Activated CD4-positive, CD25-positive, alpha-beta regulatory T cell treated with anti-CD3 and anti-CD28 coated beads, Interleukin-2, amount 50 U/mL, for 24 hours (primary cell): ENCODE measurements around the gene CABLES1.
A peak's percentile ranks its signal among the peaks of the same experiment; 100 is the strongest.
"Not testable (repeated sequence)": the region's sequence is repeated elsewhere in the genome, so short reads cannot be mapped to it uniquely, and the experiment has no call there.

Experiments
- ATAC-seq, 2 donors: fragments of 150-1000 bp; cut with Tn5 transposase; one replicate each; pipeline ENCODE4 v1.10.0; 2021; ENCODE audit warnings: mild to moderate bottlenecking in 1 of 2, moderate library complexity in 1 of 2

Gene CABLES1

DNA sequence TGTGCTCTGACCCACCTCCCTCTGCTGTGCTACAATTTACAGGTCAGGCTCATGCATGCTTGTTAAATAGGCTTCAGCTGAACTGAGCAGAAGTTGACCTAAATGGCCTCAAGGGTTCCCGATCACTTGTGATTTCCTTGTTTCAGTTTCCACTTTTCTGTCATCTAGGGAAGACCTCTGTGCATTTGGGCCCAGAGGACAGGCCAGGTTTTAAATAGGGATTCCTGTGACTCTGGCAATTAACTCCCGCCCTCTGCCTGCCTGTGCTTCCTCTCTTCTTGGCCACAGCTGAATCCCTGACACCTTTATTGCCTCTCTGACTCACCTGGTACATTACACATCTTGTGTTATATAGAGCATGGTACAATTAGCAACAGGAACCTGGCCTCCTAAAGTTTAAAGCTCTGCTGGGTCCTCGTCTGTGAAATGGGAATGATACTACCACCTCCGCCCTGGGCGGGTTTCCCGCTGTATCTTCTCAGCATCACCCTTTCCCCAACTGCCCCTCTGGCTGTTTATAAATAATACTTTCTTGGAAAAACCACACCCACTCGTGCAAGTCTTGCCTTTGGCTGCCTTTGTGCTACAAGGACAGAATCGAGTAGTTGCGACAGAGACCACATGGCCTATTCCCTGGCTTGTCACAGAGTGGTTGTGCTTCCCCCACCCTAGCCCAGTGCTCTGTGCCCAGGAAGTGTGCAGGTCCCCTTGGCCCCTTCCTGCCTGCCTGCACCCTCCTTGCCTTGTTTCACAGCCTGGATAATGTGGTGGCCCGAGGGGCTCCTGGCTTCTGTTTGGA, 7.9 kb downstream of the CABLES1 start:
- peak in 1 of 2 donors; percentile 46 for ATAC-seq

DNA sequence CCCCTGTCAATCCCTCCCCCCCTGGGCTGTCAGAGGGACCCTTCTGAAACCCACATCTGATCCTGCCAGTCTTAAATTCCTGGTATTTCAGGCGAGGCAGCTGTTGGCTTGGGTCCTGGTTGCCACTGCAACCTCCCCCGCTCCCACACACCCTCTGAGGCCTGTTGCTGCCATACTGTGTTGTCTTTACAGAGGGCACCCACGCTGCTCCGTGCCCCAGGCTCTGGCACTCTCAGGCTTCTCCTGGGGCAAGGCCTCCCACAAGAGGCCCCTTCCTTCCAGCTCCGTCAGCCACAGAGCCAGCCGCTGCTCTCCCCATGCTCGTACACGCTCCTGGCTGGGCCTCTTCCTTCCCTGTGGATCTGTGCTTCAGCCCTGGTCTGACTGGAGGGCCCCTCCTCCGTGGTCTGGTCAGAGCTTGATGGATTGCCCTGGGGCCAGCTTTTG, 8.6 kb downstream of the CABLES1 start:
- no peak for ATAC-seq

DNA sequence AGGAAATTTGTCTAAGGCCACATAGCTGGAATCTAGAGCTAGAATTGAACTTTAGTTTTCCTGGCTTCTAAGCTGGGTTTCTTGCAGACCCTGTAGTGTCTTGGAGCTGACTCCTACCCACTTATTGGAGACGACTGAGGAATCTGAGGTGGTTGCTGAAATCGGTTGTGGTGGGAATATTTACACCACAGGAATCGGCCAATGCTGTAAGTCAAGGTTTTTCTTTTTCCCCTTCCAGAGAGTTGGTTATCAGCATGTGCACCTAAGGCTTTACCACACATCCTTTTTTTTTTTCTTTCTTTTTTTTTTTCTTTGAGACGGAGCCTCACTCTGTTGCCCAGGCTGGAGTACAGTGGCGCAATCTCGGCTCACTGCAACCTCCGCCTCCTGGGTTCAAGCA, 9.4 kb downstream of the CABLES1 start:
- no peak for ATAC-seq

DNA sequence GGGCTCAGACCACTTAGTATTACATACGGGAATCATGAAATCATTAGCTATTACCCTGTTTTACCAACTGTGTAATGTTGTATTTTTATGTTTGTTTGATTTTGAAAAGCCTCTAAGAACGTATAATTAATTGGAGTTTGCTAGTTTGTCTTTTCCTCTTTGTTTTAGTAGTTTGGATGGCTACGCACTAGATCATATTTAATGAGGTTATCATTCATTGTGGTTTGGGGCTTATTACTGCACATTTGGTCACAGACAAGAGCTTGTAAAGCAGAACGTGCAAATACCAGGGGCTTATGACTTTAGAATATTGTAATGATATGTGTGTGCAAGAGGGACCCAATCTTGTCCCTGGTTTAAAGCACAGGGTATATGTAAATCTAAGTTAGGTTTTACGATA, 10.3 kb downstream of the CABLES1 start:
- ATAC-seq = no peak

DNA sequence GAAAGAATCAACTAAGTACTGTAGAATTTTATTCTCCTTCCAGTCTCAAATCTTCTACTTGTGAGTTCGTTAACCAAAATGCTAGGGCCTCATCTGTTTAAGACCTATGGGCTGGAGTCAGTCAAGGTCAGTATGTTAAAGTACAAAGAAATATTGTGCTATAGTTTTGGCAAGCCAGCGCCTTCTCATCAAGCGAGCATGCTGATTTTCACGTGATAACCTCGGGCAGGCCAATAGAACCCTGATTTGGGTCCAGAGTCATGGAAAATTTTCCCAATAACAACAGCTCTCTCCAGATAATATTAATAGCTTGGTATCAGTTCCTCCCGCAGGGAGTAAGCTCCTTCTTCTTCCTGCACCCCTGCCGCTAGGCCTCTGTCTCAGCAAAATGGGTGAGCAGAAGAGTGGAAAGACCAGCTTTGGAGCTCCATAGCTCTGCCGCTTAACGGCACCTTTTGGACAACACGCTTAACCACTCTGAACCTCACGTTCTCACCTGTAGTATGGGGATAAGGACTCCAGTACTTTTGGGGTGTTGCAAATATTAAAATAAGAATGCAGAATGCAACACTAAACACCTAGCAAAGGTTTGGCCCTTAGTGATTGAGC, 11.7 kb downstream of the CABLES1 start:
- ATAC-seq = no peak

DNA sequence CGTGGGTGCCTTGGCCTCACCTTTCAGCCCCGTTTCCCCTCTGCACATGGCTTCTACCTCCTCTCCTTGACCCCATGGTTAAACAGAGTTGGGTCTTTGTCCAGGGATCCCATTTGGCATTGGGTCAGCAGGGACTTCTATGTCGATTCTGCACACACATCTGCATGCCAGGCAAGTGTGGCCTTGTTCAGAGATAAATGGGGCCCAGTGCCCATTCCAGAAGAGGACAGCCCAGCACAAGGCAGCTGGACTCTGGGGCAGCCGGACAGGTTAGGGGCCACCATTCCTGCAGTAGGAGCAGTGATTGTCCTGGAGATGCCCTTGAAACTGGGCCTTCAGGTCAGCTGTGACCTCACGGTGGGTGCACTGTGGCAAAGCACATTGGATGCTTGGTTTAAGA, 13.1 kb downstream of the CABLES1 start:
- ATAC-seq = no peak

DNA sequence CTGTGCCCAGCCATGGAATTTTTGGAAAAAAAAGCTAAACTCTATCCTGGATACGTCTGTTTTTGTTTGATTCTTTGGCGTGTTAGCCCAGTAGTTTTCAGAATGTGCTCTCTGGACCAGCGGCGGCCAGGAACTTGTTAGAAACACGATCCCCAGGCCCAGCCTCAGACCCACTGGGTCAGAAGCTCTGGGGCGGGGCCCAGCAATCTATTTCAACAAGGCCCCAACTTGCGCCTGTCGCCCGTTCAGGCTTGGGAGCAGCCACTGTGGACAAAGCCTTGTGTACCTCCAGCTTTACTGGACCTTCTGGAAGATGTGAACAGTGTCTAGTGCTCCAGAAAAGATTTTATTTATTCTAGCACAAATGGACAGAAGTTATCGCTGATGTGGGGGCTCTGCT, 14.3 kb downstream of the CABLES1 start:
- ATAC-seq = no peak

DNA sequence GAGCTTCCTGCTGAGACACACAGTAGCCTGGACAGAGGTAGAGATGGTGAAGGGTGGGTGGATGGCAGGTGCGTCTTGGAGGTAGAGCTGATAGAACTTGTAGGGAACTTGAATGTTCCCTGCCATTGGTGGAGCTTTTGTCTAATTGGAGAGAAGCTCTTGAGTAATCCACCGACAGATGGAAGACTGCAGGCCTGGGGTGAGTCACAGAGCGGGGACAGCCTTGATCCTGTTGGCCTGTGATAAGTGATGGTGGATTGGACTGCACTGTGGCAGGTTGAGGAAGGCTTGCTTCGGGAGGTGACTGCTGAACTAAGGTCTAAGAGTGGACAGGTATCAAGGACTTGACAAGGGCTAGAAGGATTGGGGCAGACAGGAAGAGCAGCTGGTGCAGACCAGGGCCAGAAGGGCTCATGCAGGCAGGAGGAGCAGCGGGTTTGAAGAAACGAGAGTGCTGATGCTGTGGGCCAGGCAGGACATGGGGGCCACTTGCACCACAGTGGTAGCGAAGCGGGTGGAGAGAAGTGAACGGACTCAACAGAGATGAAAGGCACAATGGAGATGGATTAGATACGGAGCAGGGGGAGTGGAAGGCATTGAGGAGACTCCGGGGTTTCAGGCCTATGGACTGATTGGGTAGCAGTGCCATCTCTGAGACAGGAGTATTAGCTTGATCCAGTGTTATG, 16.3 kb downstream of the CABLES1 start:
- no peak for ATAC-seq

DNA sequence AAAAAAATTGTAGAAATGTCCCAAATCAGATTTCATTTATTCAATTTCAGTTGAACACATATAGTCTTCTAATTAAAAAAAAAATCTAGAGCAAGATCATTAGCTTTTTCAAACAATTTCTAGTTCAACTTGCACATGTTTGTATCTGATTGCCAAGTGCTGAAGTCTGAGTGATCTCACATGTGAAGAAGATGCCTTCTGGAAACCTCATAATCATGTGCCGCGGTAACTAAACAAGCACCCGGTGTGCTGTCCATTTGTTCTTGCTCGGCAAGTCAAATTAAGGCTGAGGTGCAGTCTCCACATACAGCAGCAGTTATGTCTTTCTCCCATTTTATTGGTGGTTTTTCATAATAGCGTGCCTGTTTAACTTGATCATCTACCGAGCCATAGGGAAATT, 18.7 kb downstream of the CABLES1 start:
- no peak for ATAC-seq

DNA sequence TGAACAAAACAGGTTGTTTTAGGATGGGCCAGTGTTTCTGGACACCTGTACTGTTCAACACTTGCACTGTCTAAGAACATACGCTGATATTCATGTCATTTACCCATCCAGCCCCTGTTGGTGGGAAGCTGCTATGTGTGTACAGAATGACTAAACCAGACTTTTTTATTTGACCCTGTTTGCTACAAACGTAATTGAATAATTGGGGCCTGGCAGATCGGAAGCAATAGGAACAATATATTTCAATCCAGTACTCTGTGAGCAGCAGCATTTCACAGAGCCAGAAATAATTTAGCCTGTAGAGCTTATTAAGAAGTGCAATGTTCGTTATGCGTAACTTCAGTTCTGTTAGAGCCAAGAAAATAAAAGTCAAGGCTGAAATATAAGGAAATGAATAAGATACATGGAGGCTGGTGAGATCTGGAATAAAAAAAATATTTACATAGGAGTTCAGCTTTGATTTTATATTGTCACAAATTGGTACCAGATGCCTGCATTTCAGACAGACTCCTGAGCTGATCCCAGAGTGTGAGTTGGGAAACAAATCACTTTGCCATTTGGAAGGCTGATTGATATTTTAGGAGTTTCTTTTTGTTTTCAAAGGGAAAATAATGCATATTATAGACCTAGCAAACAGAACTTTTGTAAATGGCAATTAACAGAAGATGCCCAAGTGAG, 19.7 kb downstream of the CABLES1 start:
- no peak for ATAC-seq

DNA sequence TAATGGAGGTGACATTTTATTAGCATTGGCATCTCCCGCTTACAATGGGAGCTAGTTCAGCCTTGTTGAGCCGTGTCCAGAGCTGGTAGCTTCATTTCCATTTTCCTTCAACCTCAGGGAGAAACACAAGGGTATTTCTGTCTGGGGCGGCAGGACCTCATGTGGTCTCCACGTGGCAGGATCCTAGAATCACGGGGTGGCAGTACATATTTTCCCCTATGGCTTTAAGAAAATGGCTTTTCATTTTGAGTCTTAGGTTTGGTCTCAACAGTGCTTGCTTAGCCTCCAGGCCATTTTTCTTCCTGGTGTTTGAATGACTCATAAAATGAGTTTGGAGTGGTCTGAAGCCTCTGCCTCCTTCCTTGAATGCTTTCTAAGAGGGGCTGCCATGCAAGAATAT, 20.3 kb downstream of the CABLES1 start:
- ATAC-seq = no peak

DNA sequence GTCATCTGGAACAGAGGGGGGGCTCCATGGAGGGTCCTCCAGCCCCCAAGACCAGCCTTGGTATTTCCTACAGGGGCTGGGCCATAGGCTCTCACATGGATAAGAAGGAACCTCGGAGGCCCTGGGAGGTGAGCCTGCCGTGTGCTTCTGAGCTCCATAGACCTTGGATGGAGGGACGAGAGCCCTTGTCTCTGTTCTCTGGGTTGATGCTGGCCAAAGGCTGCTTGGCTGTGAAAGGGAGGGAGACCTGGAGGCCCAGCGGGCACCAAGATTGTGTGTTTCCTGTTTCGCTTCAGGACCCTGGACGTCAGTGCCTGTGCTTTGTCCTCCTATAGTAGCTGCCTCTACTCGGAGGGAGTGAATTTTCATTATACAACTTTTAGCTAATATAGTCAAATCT, 20.8 kb downstream of the CABLES1 start:
- ATAC-seq = no peak

DNA sequence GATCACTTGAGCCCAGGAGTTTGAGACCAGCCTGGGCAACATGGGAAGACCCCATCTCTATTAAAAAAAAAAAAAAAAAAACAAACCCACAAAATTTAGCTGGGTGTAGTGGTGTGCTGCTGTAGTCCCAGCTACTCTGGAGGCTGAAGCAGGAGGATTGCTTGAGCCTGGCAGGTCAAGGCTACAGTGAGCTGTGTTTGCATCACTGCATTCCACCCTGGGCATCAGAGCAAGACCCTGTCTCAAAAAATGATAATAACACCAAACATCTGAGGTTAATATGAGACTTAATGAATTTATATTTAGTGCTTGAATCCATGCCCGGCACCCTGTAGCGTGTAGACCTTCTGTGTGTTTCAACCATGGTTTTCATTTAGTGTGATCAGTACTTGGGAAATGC, 22.8 kb downstream of the CABLES1 start:
- no peak for ATAC-seq

DNA sequence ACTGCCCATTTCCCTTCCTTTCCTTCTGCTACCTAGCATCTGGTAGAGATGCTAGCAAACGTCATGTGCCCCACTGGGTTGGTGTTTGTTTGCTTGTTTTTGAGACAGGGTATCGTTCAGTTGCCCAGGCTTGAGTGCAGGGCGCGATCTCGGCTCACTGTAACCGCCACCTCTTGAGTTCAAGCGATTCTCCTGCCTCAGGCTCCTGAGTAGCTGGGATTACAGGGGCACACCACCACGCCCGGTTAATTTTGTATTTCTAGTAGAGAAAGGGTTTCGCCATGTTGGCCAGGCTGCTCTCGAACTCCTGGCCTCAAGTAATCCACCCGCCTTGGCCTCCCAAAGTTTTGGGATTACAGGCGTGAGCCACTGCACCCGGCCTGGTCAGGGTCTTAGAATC, 23.6 kb downstream of the CABLES1 start:
- not testable (repeated sequence) for ATAC-seq

DNA sequence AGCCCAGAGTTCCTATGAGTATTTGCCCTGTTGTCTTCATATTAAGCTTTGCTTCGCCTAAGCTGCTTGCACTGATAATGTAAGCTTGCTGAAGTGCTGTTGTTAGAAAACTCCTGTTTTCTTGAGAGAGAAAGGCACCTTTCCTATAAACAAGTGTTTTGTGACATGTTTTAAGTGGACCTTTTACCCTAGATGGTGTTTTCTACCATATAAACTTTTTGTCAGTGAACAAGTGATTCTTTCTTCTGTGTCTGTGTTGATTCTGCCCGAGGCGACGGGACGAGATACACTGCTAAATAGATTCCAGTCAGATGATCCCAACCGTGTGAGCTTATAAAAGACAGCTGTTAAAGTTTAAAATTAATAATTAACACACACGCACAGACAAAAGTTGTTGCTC, 24.1 kb downstream of the CABLES1 start:
- ATAC-seq = no peak

DNA sequence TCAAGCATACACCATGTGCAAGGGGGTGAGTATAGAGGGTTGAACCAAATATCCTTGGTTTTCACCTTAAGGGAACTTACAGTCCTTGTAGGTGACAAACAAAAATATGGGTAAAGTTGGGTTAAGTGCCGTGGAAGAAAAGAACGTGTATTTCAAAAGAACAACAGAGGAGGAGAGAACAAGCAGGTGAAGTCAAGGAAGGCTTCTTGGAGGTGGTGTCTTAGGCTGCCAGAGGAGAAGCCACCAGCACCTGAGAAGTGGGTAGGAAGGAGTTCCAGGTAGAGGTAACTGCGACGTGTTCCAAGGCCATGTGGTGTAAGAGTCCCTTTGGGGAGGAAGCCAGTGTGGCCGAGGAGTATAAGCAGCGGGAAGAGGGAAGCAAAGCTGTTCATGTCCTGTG, 27.2 kb downstream of the CABLES1 start:
- no peak for ATAC-seq

DNA sequence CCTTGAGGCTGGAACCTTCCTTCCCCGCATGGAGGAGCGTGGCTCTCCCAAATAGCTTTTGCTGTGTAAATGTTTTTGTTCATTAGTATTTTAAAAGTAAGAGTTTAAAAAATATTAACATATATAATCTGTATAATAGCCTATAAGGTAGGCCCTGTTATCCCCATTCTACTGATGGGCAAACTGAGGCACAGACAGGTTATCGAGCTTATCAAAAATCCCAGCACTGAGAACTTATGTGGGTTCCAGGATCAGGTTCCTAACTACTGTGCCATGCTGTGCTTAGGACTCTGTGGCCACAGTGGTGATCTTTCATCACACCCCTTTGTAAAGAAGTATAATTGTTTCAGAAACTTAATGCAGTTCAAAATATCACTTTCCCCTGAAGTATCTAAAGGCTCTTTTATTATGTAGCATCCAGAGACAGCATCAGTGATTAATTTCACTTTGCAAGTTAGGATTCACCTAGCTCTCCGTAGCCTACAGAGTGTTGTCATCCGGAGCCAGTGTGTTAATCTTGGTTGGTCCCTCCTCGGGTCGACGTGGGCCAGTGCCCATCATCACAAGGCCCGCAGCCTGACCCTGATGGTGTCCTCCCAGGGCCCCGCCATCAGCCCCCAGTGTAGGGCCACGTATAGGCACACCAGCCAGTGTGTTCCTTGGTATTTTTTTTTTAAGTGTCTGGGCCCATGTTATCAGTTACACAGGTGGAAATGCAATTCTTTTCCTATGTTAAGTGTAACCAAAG, 28.7 kb downstream of the CABLES1 start:
- ATAC-seq = no peak

DNA sequence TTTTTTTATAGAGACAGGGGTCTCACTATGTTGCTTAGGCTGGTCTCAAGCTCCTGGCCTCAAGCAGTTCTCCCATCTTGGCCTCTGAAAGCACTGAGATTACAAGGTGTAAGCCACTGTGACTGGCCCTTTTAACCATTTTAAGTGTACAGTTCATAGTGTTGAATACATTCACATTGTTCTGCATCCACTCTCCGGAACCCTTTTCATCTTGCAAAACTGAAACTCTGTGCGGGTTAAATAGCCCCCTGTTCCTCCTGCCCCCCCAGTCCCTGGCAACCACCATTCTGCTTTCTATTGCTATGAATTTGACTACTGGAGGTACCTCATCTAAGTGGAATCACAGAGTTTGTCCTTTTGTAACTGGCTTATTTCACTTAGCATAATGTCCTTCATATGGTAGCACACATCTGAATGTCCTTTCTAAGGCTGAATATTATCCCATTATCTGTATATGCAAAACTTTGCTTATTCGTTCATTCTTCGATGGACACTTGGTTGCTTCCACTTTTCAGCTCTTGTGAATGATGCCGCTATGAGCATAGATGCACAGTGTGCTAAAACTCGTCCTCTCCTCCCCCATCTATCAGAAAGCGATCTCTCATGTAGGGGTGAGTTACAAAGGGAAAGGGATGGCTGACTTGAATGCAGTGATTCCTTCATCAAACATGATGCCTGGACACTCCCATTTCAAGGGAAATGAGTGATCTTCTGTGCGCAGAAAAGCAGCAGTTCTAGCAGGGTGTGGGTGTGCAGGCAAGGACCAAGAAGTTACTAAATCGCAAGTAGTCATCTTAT, 30.2 kb downstream of the CABLES1 start:
- no peak for ATAC-seq

DNA sequence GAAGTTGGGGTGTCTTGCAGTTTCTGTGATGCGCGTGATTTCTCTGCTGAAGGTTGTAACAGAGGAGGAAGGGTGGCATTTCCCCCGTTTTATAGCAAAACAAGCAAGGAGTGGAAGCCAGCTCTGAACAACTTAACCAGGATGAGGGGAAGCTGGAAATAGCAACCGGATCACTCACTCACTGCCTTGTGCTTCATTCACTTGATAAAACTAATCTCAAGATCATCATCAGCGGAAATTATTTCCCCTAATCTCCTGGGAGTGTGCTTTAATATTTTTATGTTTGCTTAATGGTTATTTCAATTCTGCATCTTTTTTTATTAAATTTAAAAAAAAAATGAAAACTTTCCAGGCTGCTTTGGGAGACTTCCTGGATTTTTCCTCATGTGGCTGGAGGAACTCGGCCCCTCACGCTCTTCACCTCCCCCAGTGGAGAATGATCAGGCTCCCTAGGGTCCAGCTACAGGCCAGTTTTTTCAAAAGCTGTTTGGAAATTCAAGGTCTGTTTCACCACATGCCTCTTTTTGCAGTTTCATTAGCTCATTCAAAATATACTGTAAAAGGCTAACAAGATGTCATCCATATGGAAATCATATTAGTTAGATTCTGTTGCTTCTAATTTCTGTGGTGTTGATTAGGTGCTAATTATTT, 31.7 kb downstream of the CABLES1 start:
- no peak for ATAC-seq

DNA sequence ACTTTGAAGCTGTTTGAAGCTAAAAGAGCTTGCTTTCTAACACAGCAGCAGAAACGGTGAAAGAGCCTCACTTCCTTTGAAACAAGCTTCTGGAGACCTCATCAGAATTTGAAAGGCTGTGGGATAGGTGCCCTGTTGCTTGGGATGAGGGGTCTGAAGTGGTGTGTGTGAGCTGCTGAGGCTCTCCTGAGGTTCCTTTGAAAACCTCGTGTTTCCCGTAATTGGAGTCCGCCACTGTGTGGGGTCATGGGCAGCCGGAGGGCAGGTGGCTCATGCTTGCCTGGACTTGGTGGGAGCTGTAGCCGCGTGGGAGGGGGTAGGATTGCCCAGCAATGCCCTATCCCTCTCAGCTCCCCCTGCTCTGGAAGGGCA, 34.4 kb downstream of the CABLES1 start:
- no peak for ATAC-seq

DNA sequence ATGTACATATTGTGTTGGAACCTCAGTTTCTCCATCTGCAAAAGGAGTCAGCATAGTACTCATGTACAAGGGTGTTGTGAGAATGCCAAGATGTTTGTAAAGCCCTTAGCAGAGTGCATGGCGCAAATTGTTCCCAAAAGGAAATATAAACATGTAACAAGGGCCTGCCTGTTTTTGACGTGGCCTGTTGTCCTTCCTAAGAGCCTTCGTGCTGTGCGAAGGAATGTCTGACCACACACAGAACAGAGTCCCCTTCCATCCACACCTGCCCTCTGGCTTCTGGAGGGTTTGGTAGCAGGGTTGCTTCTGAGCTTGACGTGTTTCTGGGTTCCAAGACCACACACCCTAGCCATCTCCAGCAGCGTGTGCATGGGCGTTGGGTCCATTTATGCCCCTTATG, 34.9 kb downstream of the CABLES1 start:
- ATAC-seq = no peak
